ENCODE results near the gene NOS1AP.

The NOS1AP gene

GRCh38 chr1:162328512-162328911 lies 259.0 kb downstream of the NOS1AP start:
- H3K4me3 ChIP-seq (ENCODE audit: low read depth, low read length): no peak overlapping the region
- no peaks in the 10 kb centered on the region for H3K27me3 ChIP-seq (ENCODE audit: insufficient read depth, low read depth, severe bottlenecking)
- TF ChIP-seq CTCF (IDR thresholded peaks at IDR 0.05; ENCODE audit: low read depth, low read length): no peak
- H3K9me3 ChIP-seq (ENCODE audit: severe bottlenecking): no peaks in the 10 kb centered on the region
- no peak for DNase-seq
- peaks cover 7% of the 10 kb centered on the region; the same call in 1 of the 2 replicates for H3K36me3 ChIP-seq
- H3K27ac ChIP-seq: no peak overlapping the region

- Histone ChIP-seq H3K9me3 (ENCODE audit: severe bottlenecking) (no peaks in the 10 kb centered on the region), H3K4me3 (ENCODE audit: low read depth, low read length) (no peak overlapping the region), H3K36me3 (peaks cover 20% of the 10 kb centered on the region), H3K27ac (no peak overlapping the region), H3K27me3 (ENCODE audit: insufficient read depth, low read depth, severe bottlenecking) (no peaks in the 10 kb centered on the region)
- DNase-seq: no peak
- no peak for TF ChIP-seq CTCF (IDR thresholded peaks at IDR 0.05; ENCODE audit: low read depth, low read length)
Observed at GRCh38 chr1:162329826-162330225, 260.3 kb downstream of the NOS1AP start.

GRCh38 chr1:162333991-162334390 lies 264.5 kb downstream of the NOS1AP start:
- no peak for DNase-seq
- Histone ChIP-seq H3K36me3 (peaks cover 21% of the 10 kb centered on the region), H3K27me3 (ENCODE audit: insufficient read depth, low read depth, severe bottlenecking) (no peaks in the 10 kb centered on the region), H3K9me3 (ENCODE audit: severe bottlenecking) (no peaks in the 10 kb centered on the region), H3K27ac (no peak overlapping the region), H3K4me3 (ENCODE audit: low read depth, low read length) (no peak overlapping the region)
- no peak for TF ChIP-seq CTCF (IDR thresholded peaks at IDR 0.05; ENCODE audit: low read depth, low read length)

- no peak for TF ChIP-seq CTCF (IDR thresholded peaks at IDR 0.05; ENCODE audit: low read depth, low read length)
- H3K36me3 ChIP-seq: peaks cover 21% of the 10 kb centered on the region
- no peaks in the 10 kb centered on the region for H3K9me3 ChIP-seq (ENCODE audit: severe bottlenecking)
- no peak overlapping the region for H3K4me3 ChIP-seq (ENCODE audit: low read depth, low read length)
- DNase-seq: no peak
- H3K27me3 ChIP-seq (ENCODE audit: insufficient read depth, low read depth, severe bottlenecking): no peaks in the 10 kb centered on the region
- H3K27ac ChIP-seq: no peak overlapping the region
Observed at GRCh38 chr1:162335126-162335525, 265.6 kb downstream of the NOS1AP start.

- H3K27me3 ChIP-seq (ENCODE audit: insufficient read depth, low read depth, severe bottlenecking): no peaks in the 10 kb centered on the region
- no peak for TF ChIP-seq CTCF (IDR thresholded peaks at IDR 0.05; ENCODE audit: low read depth, low read length)
- no peak overlapping the region for H3K4me3 ChIP-seq (ENCODE audit: low read depth, low read length)
- no peak overlapping the region for H3K27ac ChIP-seq
- no peaks in the 10 kb centered on the region for H3K9me3 ChIP-seq (ENCODE audit: severe bottlenecking)
- no peak for DNase-seq
- peaks cover 21% of the 10 kb centered on the region for H3K36me3 ChIP-seq
Observed at GRCh38 chr1:162336621-162337285, 267.3 kb downstream of the NOS1AP start.

- no peaks in the 10 kb centered on the region for H3K9me3 ChIP-seq (ENCODE audit: severe bottlenecking)
- no peak for TF ChIP-seq CTCF (IDR thresholded peaks at IDR 0.05; ENCODE audit: low read depth, low read length)
- no peaks in the 10 kb centered on the region for H3K27me3 ChIP-seq (ENCODE audit: insufficient read depth, low read depth, severe bottlenecking)
- DNase-seq: no peak
- no peak overlapping the region for H3K4me3 ChIP-seq (ENCODE audit: low read depth, low read length)
- peaks cover 18% of the 10 kb centered on the region for H3K36me3 ChIP-seq
- no peak overlapping the region for H3K27ac ChIP-seq
Observed at GRCh38 chr1:162342452-162342983, 273.0 kb downstream of the NOS1AP start.
